UCSD-AML1 (cell line): ENCODE measurements around the gene FCER2.
"Not testable (repeated sequence)": the region's sequence is repeated elsewhere in the genome, so short reads cannot be mapped to it uniquely, and the experiment has no call there.

ENCODE experiments used
- DNase-seq: peaks from one replicate; lab custom pipeline; 2025; ENCODE audit not compliant: unreplicated experiment; lab: John Stamatoyannopoulos, UW

Gene FCER2

GRCh38 chr19:7701654-7702457 is at the start of gene FCER2:
Gene FCER2 (minus strand): TSS chr19:7702131. CDS start chr19:7699760, 2,371 bp downstream.
- no peak for DNase-seq

GRCh38 chr19:7751157-7751783 is 49.3 kb upstream of the FCER2 start:
- no peak for DNase-seq

GRCh38 chr19:7748756-7749155 is 46.8 kb upstream of the FCER2 start:
- DNase-seq: no peak

- no peak for DNase-seq
These were observed 46.2 kb upstream of the FCER2 start for GRCh38 chr19:7748171-7748570.

- DNase-seq: no peak
These were observed 45.3 kb upstream of the FCER2 start, which contains the start of gene CD209 for GRCh38 chr19:7746903-7747884. Gene CD209 (minus strand): TSS chr19:7747534. CDS start chr19:7747511, 23 bp downstream.

- DNase-seq: not testable (repeated sequence)
These were observed 44.4 kb upstream of the FCER2 start for GRCh38 chr19:7746306-7746705.

GRCh38 chr19:7744871-7745650 is 43.1 kb upstream of the FCER2 start:
- no peak for DNase-seq

- DNase-seq: no peak
These were observed 42.4 kb upstream of the FCER2 start for GRCh38 chr19:7744199-7744786.

GRCh38 chr19:7743425-7743841 is 41.5 kb upstream of the FCER2 start:
- no peak for DNase-seq

GRCh38 chr19:7742991-7743390 is 41.1 kb upstream of the FCER2 start:
- DNase-seq: no peak

- no peak for DNase-seq
These were observed 40.6 kb upstream of the FCER2 start for GRCh38 chr19:7742575-7742974.

GRCh38 chr19:7740682-7741054 is 38.7 kb upstream of the FCER2 start:
- DNase-seq: no peak

- no peak for DNase-seq
These were observed 38.1 kb upstream of the FCER2 start for GRCh38 chr19:7739801-7740681.

GRCh38 chr19:7739211-7739755 is 37.4 kb upstream of the FCER2 start:
- no peak for DNase-seq

- DNase-seq: no peak
These were observed 36.1 kb upstream of the FCER2 start for GRCh38 chr19:7738023-7738422.

- DNase-seq: no peak
These were observed 35.3 kb upstream of the FCER2 start for GRCh38 chr19:7737215-7737614.

- no peak for DNase-seq
These were observed 34.2 kb upstream of the FCER2 start for GRCh38 chr19:7736148-7736547.

GRCh38 chr19:7734220-7735203 is 32.6 kb upstream of the FCER2 start:
- no peak for DNase-seq
